Bronchial epithelial cell (primary cell): ENCODE measurements around the gene CPD. TPM values are rescaled to one million over a fixed set of nuclear protein-coding genes. Genes with fewer than 3 reads are reported as not detected.
"Not testable (repeated sequence)": the region's sequence is repeated elsewhere in the genome, so short reads cannot be mapped to it uniquely, and the experiment has no call there.

Source experiments
- DNase-seq: peaks from one replicate; pipeline ENCODE4 v3.0.0-alpha.2; 2010; ENCODE audit warnings: low read depth
- FAIRE-seq: peaks from 2 replicates; lab custom pipeline; 2011; peaks lifted over from hg19 to GRCh38; lab: Jason Lieb, UNC
- H3K27me3 ChIP-seq: 2 replicates; pipeline ENCODE4 v1.5.1; 2011; ENCODE audit warnings: low read length; ENCODE audit not compliant: control insufficient read depth, insufficient read depth
- H3K36me3 ChIP-seq: 2 replicates; pipeline ENCODE4 v1.5.1; 2011; ENCODE audit warnings: low read length; ENCODE audit not compliant: control insufficient read depth, insufficient read depth
- H3K4me3 ChIP-seq: 2 replicates; pipeline ENCODE4 v1.5.1; 2011; ENCODE audit warnings: mild to moderate bottlenecking, low read depth, low read length, control low read depth
- CTCF ChIP-seq: IDR thresholded peaks from 2 replicates; pipeline ENCODE4 v1.5.1; 2011; ENCODE audit warnings: mild to moderate bottlenecking, moderate library complexity, low read length, control low read depth, inconsistent platforms; ENCODE audit not compliant: insufficient read depth, severe bottlenecking
- total RNA-seq: library from RNA; depleted of rRNA; stranded (reverse); fragments of >200 nt; gene quantifications from 2 replicates; pipeline ENCODE4 v1.2.1, GENCODE V29; 2014

CPD gene
- total RNA-seq, 1 donor from 2014 or later, result 164 TPM

GRCh38 chr17:30415491-30415890 lies 36.8 kb downstream of the CPD start:
- DNase-seq, result peak; percentile 26
- Histone ChIP-seq H3K4me3 (no peak overlapping the region), H3K27me3 (no peaks in the 10 kb centered on the region), H3K36me3 (no peaks in the 10 kb centered on the region)
- no peak for FAIRE-seq
- TF ChIP-seq CTCF, result no peak

GRCh38 chr17:30418070-30418469 lies 39.3 kb downstream of the CPD start:
- H3K36me3 ChIP-seq, H3K27me3 ChIP-seq, H3K4me3 ChIP-seq, DNase-seq, FAIRE-seq: not testable (repeated sequence)

DNA sequence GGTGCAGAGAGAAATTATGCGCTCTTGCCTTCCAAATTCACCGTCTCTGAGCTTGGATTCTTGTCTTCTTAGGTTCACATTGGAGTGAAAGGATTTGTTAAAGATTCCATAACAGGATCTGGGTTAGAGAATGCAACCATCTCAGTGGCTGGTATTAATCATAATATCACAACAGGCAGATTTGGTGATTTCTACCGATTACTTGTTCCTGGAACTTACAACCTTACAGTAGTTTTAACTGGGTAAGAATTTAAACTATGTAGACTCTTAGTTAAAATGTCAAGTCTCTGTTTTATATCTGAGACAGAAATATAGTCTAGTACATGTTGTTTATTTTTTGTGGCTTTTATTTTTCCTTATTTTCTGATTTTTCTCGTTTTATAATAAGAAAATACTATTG lies 42.9 kb downstream of the CPD start:
- Histone ChIP-seq H3K4me3 (no peak overlapping the region), H3K36me3 (peaks cover 7% of the 10 kb centered on the region), H3K27me3 (no peaks in the 10 kb centered on the region)
- no peak for TF ChIP-seq CTCF
- DNase-seq (no peak), FAIRE-seq (no peak)

- no peaks in the 10 kb centered on the region for H3K27me3 ChIP-seq
These were observed 43.4 kb downstream of the CPD start for GRCh38 chr17:30422171-30422570.

GRCh38 chr17:30424471-30424870 lies 45.7 kb downstream of the CPD start:
- H3K36me3 ChIP-seq, result peaks cover 8% of the 10 kb centered on the region
- no peak for DNase-seq
- no peak for TF ChIP-seq CTCF
- no peak for FAIRE-seq
- H3K27me3 ChIP-seq, result no peaks in the 10 kb centered on the region
- no peak overlapping the region for H3K4me3 ChIP-seq

More at GRCh38 chr17:30422171-30422570, 43.4 kb downstream of the CPD start:
- no peak for FAIRE-seq
- no peak overlapping the region for H3K4me3 ChIP-seq
- no peak for TF ChIP-seq CTCF
- peaks cover 7% of the 10 kb centered on the region for H3K36me3 ChIP-seq
- DNase-seq, result no peak

DNA sequence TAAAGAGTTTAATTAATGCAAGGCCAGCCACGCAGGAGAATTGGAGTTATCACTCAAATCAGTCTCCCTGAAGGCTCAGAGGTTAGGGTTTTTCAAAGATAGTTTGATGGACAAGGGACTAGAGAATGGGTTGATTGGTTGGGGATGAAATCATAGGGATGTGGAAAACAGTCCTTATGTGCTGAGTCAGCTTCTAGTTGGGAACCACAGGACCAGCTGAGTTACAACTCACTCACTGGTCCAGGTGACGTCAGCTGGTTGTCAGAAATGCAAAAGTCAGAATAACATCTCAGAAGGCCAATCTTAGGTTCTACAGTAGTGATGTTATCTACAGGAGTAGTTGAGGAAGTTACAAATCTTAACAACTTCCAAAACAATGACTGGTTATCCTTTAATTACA lies 47.6 kb downstream of the CPD start:
- DNase-seq, result no peak
- peak; percentile 66 for FAIRE-seq
- no peak overlapping the region for H3K4me3 ChIP-seq
- peaks cover 8% of the 10 kb centered on the region for H3K36me3 ChIP-seq
- H3K27me3 ChIP-seq, result no peaks in the 10 kb centered on the region
- TF ChIP-seq CTCF, result no peak
